Right forelimb (tissue), 1 donor: ENCODE data around the gene ATE1.
"Not testable (repeated sequence)": the region's sequence is repeated elsewhere in the genome, so short reads cannot be mapped to it uniquely, and the experiment has no call there.

Experiments used
- DNase-seq: peaks from one replicate; pipeline ENCODE4 v3.0.0-alpha.2; 2018

The ATE1 gene

GRCh38 chr10:121774813-121775212 lies 153.0 kb downstream of the ATE1 start:
- DNase-seq: no peak

- no peak for DNase-seq
These were observed 153.4 kb downstream of the ATE1 start for GRCh38 chr10:121774404-121774803.

- DNase-seq: no peak
These were observed 154.9 kb downstream of the ATE1 start for GRCh38 chr10:121772884-121773283.

GRCh38 chr10:121772406-121772805 lies 155.4 kb downstream of the ATE1 start:
- no peak for DNase-seq

- no peak for DNase-seq
These were observed 155.9 kb downstream of the ATE1 start for GRCh38 chr10:121771966-121772365.

- no peak for DNase-seq
These were observed 161.4 kb downstream of the ATE1 start for GRCh38 chr10:121766426-121766825.

- DNase-seq: no peak
These were observed 162.6 kb downstream of the ATE1 start for GRCh38 chr10:121765204-121765603.

- no peak for DNase-seq
These were observed 163.4 kb downstream of the ATE1 start for GRCh38 chr10:121764233-121764942.

- not testable (repeated sequence) for DNase-seq
These were observed 170.6 kb downstream of the ATE1 start for GRCh38 chr10:121757241-121757640.

- DNase-seq: not testable (repeated sequence)
These were observed 172.3 kb downstream of the ATE1 start for GRCh38 chr10:121755496-121755895.

- no peak for DNase-seq
These were observed 173.2 kb downstream of the ATE1 start for GRCh38 chr10:121754666-121755065.

GRCh38 chr10:121753726-121754476 lies 173.9 kb downstream of the ATE1 start:
- DNase-seq: no peak

GRCh38 chr10:121751191-121751760 lies 176.6 kb downstream of the ATE1 start:
- DNase-seq: no peak

- no peak for DNase-seq
These were observed 180.6 kb downstream of the ATE1 start for GRCh38 chr10:121747163-121747775.

GRCh38 chr10:121741248-121741792 lies 186.5 kb downstream of the ATE1 start:
- DNase-seq: no peak

GRCh38 chr10:121740069-121740468 lies 187.8 kb downstream of the ATE1 start:
- DNase-seq: no peak

- no peak for DNase-seq
These were observed 188.7 kb downstream of the ATE1 start for GRCh38 chr10:121739114-121739513.

- DNase-seq: no peak
These were observed 191.3 kb downstream of the ATE1 start for GRCh38 chr10:121736315-121737130.

- DNase-seq: no peak
These were observed 192.6 kb downstream of the ATE1 start for GRCh38 chr10:121735263-121735662.

- peak; percentile 50 for DNase-seq
These were observed 193.2 kb downstream of the ATE1 start for GRCh38 chr10:121734589-121735045.

- no peak for DNase-seq
These were observed 195.0 kb downstream of the ATE1 start for GRCh38 chr10:121732656-121733445.
